ENCODE measurements around the gene MRPL18.

GRCh38 chr6:159769470-159769869 is 20.8 kb upstream of the MRPL18 start:
- no peak for TF ChIP-seq TAF1 (IDR thresholded peaks at IDR 0.05; ENCODE audit: low read depth)
- no peak for TF ChIP-seq CTCF (IDR thresholded peaks at IDR 0.05; ENCODE audit: poor library complexity, severe bottlenecking)
- no peak for TF ChIP-seq REST (IDR thresholded peaks at IDR 0.05; ENCODE audit: borderline replicate concordance)
- TF ChIP-seq EP300 (conservative IDR thresholded peaks at IDR 0.05; ENCODE audit: poor library complexity, severe bottlenecking), result no peak
- TF ChIP-seq EZH2 (IDR thresholded peaks at IDR 0.05; ENCODE audit: borderline replicate concordance, insufficient read depth, low read length, poor library complexity, severe bottlenecking), result no peak
- TF ChIP-seq RAD21 (conservative IDR thresholded peaks at IDR 0.05), result no peak
- TF ChIP-seq POLR2AphosphoS5 (IDR thresholded peaks at IDR 0.05), result no peak
- TF ChIP-seq MXI1 (conservative IDR thresholded peaks at IDR 0.05; ENCODE audit: poor library complexity, severe bottlenecking), result no peak
- no peak for TF ChIP-seq SMC3 (conservative IDR thresholded peaks at IDR 0.05; ENCODE audit: poor library complexity)
